HepG2 (cell line): ENCODE results near the gene ATG16L1. TPM values are rescaled to one million over a fixed set of nuclear protein-coding genes. Genes with fewer than 3 reads are reported as not detected.

Experiments
- ATAC-seq: fragments of 200-7000 bp; cut with Tn5 transposase; 3 replicates; pipeline ENCODE4 v1.9.1; 2020; ENCODE audit warnings: mild to moderate bottlenecking, moderate library complexity
- BruUV-seq: library from RNA; stranded (reverse); fragments of 400-500 nt; replicated peaks from 2 replicates; lab custom pipeline; 2021; lab: Mats Ljungman, UMichigan
- CTCF ChIA-PET: fragments of 300-600 bp; formaldehyde crosslinking; extraction: SDS; loops from one replicate; lab custom pipeline; 2021; ENCODE audit warnings: low total read pairs, inconsistent platforms, low intra/inter-chr PET ratio; lab: Yijun Ruan, JAX
- POLR2A ChIA-PET: fragments of 350-600 bp; sonication (Branson Sonifier 250); formaldehyde crosslinking; loops from one replicate; lab custom pipeline; 2020; ENCODE audit warnings: antibody characterized with exemption, inconsistent platforms; lab: Yijun Ruan, JAX
- DNase-seq: peaks from one replicate; pipeline ENCODE4 v3.0.0-alpha.2; 2015; ENCODE audit warnings: low spot score
- FAIRE-seq: peaks from 3 replicates; lab custom pipeline; 2011; peaks lifted over from hg19 to GRCh38; lab: Jason Lieb, UNC
- H2AFZ ChIP-seq: one replicate; pipeline ENCODE4 v1.6.1; 2011; ENCODE audit warnings: low read length, inconsistent platforms
- H3K27ac ChIP-seq: fragments of 300-600 bp; 3 replicates; pipeline ENCODE4 v1.8.0; 2011; ENCODE audit warnings: mixed run types, mild to moderate bottlenecking, mixed read lengths, low read length, inconsistent platforms; ENCODE audit not compliant: insufficient read depth; ENCODE audit errors: extremely low read length
- H3K27me3 ChIP-seq, 2 experiments: fragments of 200-600 bp in 1 of 2; 2 replicates in 1 of 2; 3 replicates in 1 of 2; pipeline versions ENCODE4 v1.6.0 to v1.8.0; 2011; ENCODE audit warnings: low read length in 2 of 2, mild to moderate bottlenecking in 2 of 2, moderate library complexity in 2 of 2, inconsistent platforms in 1 of 2; ENCODE audit not compliant: insufficient read depth in 2 of 2, control insufficient read depth in 1 of 2
- H3K36me3 ChIP-seq, 2 experiments: fragments of 200-600 bp in 1 of 2; replicated peaks in 1 of 2; 2 replicates in 1 of 2; 3 replicates in 1 of 2; pipeline versions ENCODE4 v1.5.1 to v1.8.0; 2011; ENCODE audit warnings: low read length in 2 of 2, inconsistent platforms in 1 of 2; ENCODE audit not compliant: insufficient read depth in 2 of 2, control insufficient read depth in 1 of 2
- H3K4me1 ChIP-seq: 2 replicates; pipeline ENCODE4 v1.5.1; 2012; ENCODE audit warnings: low read length, inconsistent platforms; ENCODE audit not compliant: insufficient read depth
- H3K4me2 ChIP-seq: 2 replicates; pipeline ENCODE4 v1.6.0; 2011; ENCODE audit warnings: low read depth, low read length, inconsistent platforms
- H3K4me3 ChIP-seq, 3 experiments: fragments of 200-600 bp in 1 of 3; sonication (generic), shearing (Covaris generic) in 1 of 3; replicated peaks in 1 of 3; 2 replicates each; pipeline ENCODE4 v1.5.1; 2011 to 2016; ENCODE audit warnings: low read length in 3 of 3, inconsistent platforms in 2 of 3, low read depth in 2 of 3, mild to moderate bottlenecking in 2 of 3, control low read depth in 1 of 3, mixed read lengths in 1 of 3; ENCODE audit not compliant: insufficient read depth in 1 of 3
- H3K79me2 ChIP-seq: one replicate; pipeline ENCODE4 v1.6.1; 2011; ENCODE audit warnings: low read length, inconsistent platforms; ENCODE audit not compliant: insufficient read depth
- H3K9ac ChIP-seq: 2 replicates; pipeline ENCODE4 v1.6.0; 2011; ENCODE audit warnings: mild to moderate bottlenecking, low read depth, low read length, inconsistent platforms; ENCODE audit not compliant: insufficient read depth
- H3K9me3 ChIP-seq: 2 replicates; pipeline ENCODE4 v1.5.1; 2012; ENCODE audit warnings: mild to moderate bottlenecking, low read length
- H4K20me1 ChIP-seq: 2 replicates; pipeline ENCODE4 v1.6.0; 2011; ENCODE audit warnings: inconsistent platforms, mild to moderate bottlenecking, low read length, moderate library complexity; ENCODE audit not compliant: insufficient read depth
- CBFB ChIP-seq: sonication (generic); formaldehyde crosslinking; IDR thresholded peaks from 2 replicates; pipeline ENCODE4 v1.4.0; 2020; ENCODE audit warnings: missing genetic modification reagents
- CCDC6 ChIP-seq: sonication (generic); formaldehyde crosslinking; IDR thresholded peaks from 2 replicates; pipeline ENCODE4 v1.8.1; 2022; ENCODE audit warnings: mild to moderate bottlenecking, missing genetic modification reagents, moderate library complexity
- FOXC1 ChIP-seq: sonication (generic); formaldehyde crosslinking; IDR thresholded peaks from 2 replicates; pipeline ENCODE4 v1.8.0; 2022; ENCODE audit warnings: mild to moderate bottlenecking, missing genetic modification reagents, borderline replicate concordance
- MYC ChIP-seq: sonication (generic); formaldehyde crosslinking; IDR thresholded peaks from 2 replicates; pipeline ENCODE4 v1.9.0; 2021; ENCODE audit warnings: missing genetic modification reagents, borderline replicate concordance
- PRMT3 ChIP-seq: sonication (generic); formaldehyde crosslinking; IDR thresholded peaks from 2 replicates; pipeline ENCODE4 v1.8.1; 2022; ENCODE audit warnings: low read depth, mild to moderate bottlenecking, moderate library complexity, missing genetic modification reagents, borderline replicate concordance
- RBM22 ChIP-seq: fragments of 200-400 bp; formaldehyde crosslinking; optimal IDR thresholded peaks from 2 replicates; pipeline ENCODE3; 2017; ENCODE audit warnings: mild to moderate bottlenecking, low read length, moderate library complexity
- TBX2 ChIP-seq: sonication (generic); formaldehyde crosslinking; IDR thresholded peaks from 2 replicates; pipeline ENCODE4 v1.5.0; 2020; ENCODE audit warnings: missing genetic modification reagents, mild to moderate bottlenecking, borderline replicate concordance
- ZNF746 ChIP-seq: sonication (generic); formaldehyde crosslinking; IDR thresholded peaks from 2 replicates; pipeline ENCODE4 v1.8.0; 2022; ENCODE audit warnings: mild to moderate bottlenecking, missing genetic modification reagents
- WGBS: methylation state at CpG from one replicate; pipeline ENCODE4 v1.1.6; 2017; ENCODE audit warnings: low lambda C conversion rate; 5-methylcytosine and 5-hydroxymethylcytosine counted together
- in situ Hi-C: cut with HindIII; loops from 2 replicates; pipeline ENCODE4 v1.10.0; 2017; ENCODE audit warnings: low pct_unique_long_range_greater_than_20kb; ENCODE audit not compliant: extremely low pct_ligation_motif_present
- intact Hi-C: fragments of 100-400 bp; cut with micrococcal nuclease; formaldehyde crosslinking; loops from one replicate; pipeline ENCODE4 v1.10.0; 2022; ENCODE audit not compliant: unreplicated experiment
- polyA plus RNA-seq, 8 experiments: library from polyadenylated mRNA; depleted of rRNA in 3 of 8; stranded (reverse) in 7 of 8; unstranded in 1 of 8; fragments of >200 nt; fragmentation: Illumina TruSeq in 4 of 8; extraction: Trizol in 4 of 8; gene quantifications; 2 replicates each; pipeline versions ENCODE4 v1.2.1 to v1.2.3, GENCODE V29; 2011 to 2016; ENCODE audit warnings: low read depth in 4 of 8, missing spikeins in 1 of 8, mixed read lengths in 1 of 8; ENCODE audit not compliant: insufficient read depth in 1 of 8
- total RNA-seq, 5 experiments: library from RNA; depleted of rRNA; stranded (reverse); fragments of >200 nt; fragmentation: Illumina TruSeq; extraction: Trizol; gene quantifications; 2 replicates each; pipeline ENCODE4 v1.2.3, GENCODE V29; 2016; ENCODE audit warnings: low read depth in 1 of 5
- TF ChIP-seq, protein P1 (sequence below): IDR thresholded peaks from 2 replicates; pipeline ENCODE4 v1.6.1; 2016; ENCODE audit warnings: missing genetic modification reagents, missing compliant biosample characterization
- TF ChIP-seq, protein P2 (sequence below): sonication (generic); formaldehyde crosslinking; IDR thresholded peaks from 2 replicates; pipeline ENCODE4 v1.8.1; 2023; ENCODE audit warnings: mild to moderate bottlenecking, inconsistent platforms, moderate library complexity, missing genetic modification reagents, borderline replicate concordance

ATG16L1 gene
- total and polyA plus RNA-seq, 2 of the 13 experiments (the other 11 are each of a cell fraction or from before 2014, with no cell fraction given): 26.0 to 51.7 TPM

DNA sequence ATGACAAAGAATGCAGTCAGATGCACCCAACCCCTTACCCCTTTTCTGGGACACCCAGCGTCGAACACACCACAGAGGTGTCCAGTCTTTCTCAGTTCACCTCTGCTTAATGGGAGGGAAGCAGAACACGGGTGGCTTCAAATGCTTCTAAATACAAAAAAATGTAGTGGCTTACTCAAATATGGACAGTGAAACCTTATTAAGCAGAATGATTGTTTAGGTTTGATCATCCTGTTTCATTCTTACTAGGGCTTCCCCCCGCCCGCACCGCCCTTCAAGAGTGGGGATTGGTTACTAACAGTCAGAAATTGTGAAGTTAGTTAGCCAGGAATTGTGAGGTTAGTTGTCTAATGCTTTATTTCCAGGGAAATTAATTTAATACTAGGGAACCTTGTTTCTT is 21.6 kb downstream of the ATG16L1 start:
- H3K79me2 ChIP-seq: no peaks in the 10 kb centered on the region
- BruUV-seq: no TSS peak
- intact Hi-C loops: no loop called here
- ATAC-seq: no peak
- 97% methylated on average over 6 of the region's 6 CpGs for WGBS
- no peaks in the 10 kb centered on the region for H3K27me3 ChIP-seq
- FAIRE-seq: no peak
- no peak overlapping the region for H3K4me2 ChIP-seq
- in situ Hi-C loops: no loop called here
- no peaks in the 10 kb centered on the region for H3K4me1 ChIP-seq
- ChIA-PET POLR2A (no interaction called here), CTCF (no interaction called here)
- H4K20me1 ChIP-seq: no peaks in the 10 kb centered on the region
- H3K36me3 ChIP-seq: peaks cover 42 to 94% of the 10 kb centered on the region in 2 experiments
- no peak overlapping the region for H3K9ac ChIP-seq
- no peaks in the 10 kb centered on the region for H3K9me3 ChIP-seq
- DNase-seq: no peak
- no peak overlapping the region for H2AFZ ChIP-seq
- H3K27ac ChIP-seq: no peak overlapping the region
- no peak for TF ChIP-seq TBX2 (CRISPR knock-in tag)
- TF ChIP-seq FOXC1: no peak
- TF ChIP-seq CBFB (CRISPR knock-in tag): no peak
- TF ChIP-seq MYC (CRISPR knock-in tag): no peak
- TF ChIP-seq PRMT3 (CRISPR knock-in tag): no peak
- TF ChIP-seq RBM22: no peak
- TF ChIP-seq CCDC6: no peak
- TF ChIP-seq, protein P1, sequence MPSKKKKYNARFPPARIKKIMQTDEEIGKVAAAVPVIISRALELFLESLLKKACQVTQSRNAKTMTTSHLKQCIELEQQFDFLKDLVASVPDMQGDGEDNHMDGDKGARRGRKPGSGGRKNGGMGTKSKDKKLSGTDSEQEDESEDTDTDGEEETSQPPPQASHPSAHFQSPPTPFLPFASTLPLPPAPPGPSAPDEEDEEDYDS (CRISPR knock-in tag): no peak
- TF ChIP-seq ZNF746 (CRISPR knock-in tag): no peak
- TF ChIP-seq, protein P2, sequence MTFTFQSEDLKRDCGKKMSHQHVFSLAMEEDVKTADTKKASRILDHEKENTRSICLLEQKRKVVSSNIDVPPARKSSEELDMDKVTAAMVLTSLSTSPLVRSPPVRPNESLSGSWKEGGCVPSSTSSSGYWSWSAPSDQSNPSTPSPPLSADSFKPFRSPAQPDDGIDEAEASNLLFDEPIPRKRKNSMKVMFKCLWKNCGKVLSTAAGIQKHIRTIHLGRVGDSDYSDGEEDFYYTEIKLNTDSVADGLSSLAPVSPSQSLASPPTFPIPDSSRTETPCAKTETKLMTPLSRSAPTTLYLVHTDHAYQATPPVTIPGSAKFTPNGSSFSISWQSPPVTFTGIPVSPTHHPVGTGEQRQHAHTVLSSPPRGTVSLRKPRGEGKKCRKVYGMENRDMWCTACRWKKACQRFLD (CRISPR knock-in tag): no peak
- no peak overlapping the region for H3K4me3 ChIP-seq
